ENCODE results near the gene SMARCA1.
"Not testable (repeated sequence)": the region's sequence is repeated elsewhere in the genome, so short reads cannot be mapped to it uniquely, and the experiment has no call there.

The SMARCA1 gene

DNA sequence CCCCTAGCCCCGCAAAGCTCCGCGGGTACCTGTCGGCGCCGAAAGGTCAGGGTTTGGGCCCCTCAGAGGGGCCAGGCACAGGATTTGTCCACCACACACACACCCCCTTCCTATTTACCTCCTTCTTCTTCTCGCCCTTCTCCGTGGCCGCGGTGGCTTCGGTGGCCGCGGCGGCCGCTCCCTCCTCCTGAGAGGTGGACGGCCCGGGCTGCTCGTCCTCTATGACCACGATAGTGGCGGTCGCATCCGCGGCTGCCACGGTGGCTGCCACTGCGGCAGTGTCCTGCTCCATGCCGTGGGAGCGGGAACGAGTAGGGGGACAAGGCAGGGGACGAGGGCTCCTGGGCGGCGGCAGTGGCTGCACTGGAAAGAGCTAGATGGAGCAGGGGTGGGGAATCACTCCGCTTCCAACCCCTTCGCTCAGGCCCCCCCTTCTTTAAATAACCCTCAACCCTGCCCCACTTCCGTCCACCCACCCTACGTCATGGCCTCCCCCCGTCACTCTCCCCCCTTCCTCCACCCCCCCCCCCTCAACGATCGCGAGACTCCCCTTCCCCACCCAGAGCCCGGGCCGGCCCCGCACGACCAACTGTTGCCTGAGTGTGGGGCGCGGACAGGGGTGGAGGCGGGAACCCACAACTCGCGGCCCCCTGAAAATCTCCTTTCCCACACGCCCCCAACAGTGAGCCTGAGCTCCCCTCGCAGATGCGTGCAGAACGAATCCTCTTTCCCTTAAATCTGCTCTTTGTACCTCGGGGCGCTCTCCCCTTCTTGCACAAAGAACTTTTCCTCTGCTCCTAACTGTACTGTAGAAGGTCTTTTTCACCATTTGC is at the start of gene SMARCA1:
TSS of gene SMARCA1 (minus strand) at position 412 of the 833 bp plus-strand sequence. CDS start at position 292, 120 bp downstream.
- H3K4me2 ChIP-seq: peak within 1 kb of the TSS; percentile 45
- peak within 1 kb of the TSS; percentile 64 for H3K4me3 ChIP-seq
- H3K9me3 ChIP-seq: peaks cover 8% of the 10 kb centered on the region; the same call in 1 of the 2 replicates
- no peaks in the 10 kb centered on the region; the same call in 1 of the 2 replicates for H4K20me1 ChIP-seq
- TF ChIP-seq Cebpa-rat (IDR thresholded peaks at IDR 0.05): no peak
- H3K4me1 ChIP-seq: no peaks in the 10 kb centered on the region
- H3K27ac ChIP-seq: no peak within 1 kb of the TSS
- H3K9ac ChIP-seq: no peak within 1 kb of the TSS
- no peaks in the 10 kb centered on the region for H3K36me3 ChIP-seq
- H3K27me3 ChIP-seq: peaks cover 44% of the 10 kb centered on the region

DNA sequence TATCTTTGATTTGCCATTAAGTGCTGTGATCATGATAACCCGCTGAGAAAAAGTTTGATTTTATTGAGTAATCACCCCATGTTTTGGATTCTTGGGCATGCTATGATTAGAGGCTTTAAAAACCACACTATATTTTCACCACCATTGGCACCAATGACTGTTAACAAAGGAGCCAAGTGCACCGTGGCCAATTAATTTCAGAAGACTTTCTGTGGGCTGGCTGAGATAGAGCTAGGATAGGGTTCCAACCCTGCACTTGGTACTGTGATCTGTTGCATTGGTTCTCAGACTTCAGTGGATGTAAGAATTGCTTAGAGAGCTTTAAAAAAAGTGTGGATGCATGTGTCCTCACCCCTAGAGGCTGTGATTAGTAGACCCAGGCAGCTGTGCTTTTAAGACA is 49.1 kb upstream of the SMARCA1 start:
- no peak overlapping the region for H3K9ac ChIP-seq
- H3K4me3 ChIP-seq: no peak overlapping the region
- H3K9me3 ChIP-seq: peaks cover 5% of the 10 kb centered on the region
- no peak for TF ChIP-seq Cebpa-rat (IDR thresholded peaks at IDR 0.05)
- no peaks in the 10 kb centered on the region for H3K4me1 ChIP-seq
- peaks cover 76% of the 10 kb centered on the region for H3K27me3 ChIP-seq
- no peak overlapping the region for H3K27ac ChIP-seq
- no peaks in the 10 kb centered on the region for H4K20me1 ChIP-seq
- H3K4me2 ChIP-seq: no peak overlapping the region
- H3K36me3 ChIP-seq: peaks cover 51% of the 10 kb centered on the region

GRCh38 chrX:129568349-129568748 is 45.1 kb upstream of the SMARCA1 start:
- H3K36me3 ChIP-seq: peaks cover 38% of the 10 kb centered on the region
- no peak overlapping the region for H3K4me3 ChIP-seq
- no peak overlapping the region for H3K4me2 ChIP-seq
- H3K9me3 ChIP-seq: 0 out of 2 replicates have a peak, but pooled peaks cover under 1% of the 10 kb centered on the region
- H3K4me1 ChIP-seq: peaks cover 6% of the 10 kb centered on the region; the same call in 1 of the 2 replicates
- H3K9ac ChIP-seq: no peak overlapping the region
- H3K27ac ChIP-seq: no peak overlapping the region
- no peaks in the 10 kb centered on the region for H4K20me1 ChIP-seq
- TF ChIP-seq Cebpa-rat (IDR thresholded peaks at IDR 0.05): no peak
- peaks cover 65% of the 10 kb centered on the region for H3K27me3 ChIP-seq

- no peak overlapping the region for H3K27ac ChIP-seq
- peaks cover 6% of the 10 kb centered on the region; the same call in 1 of the 2 replicates for H3K4me1 ChIP-seq
- H3K9ac ChIP-seq: no peak overlapping the region
- peaks cover 68% of the 10 kb centered on the region for H3K27me3 ChIP-seq
- peaks cover 46% of the 10 kb centered on the region for H3K36me3 ChIP-seq
- no peak overlapping the region for H3K4me3 ChIP-seq
- TF ChIP-seq Cebpa-rat (IDR thresholded peaks at IDR 0.05): no peak
- H4K20me1 ChIP-seq: no peaks in the 10 kb centered on the region
- no peaks in the 10 kb centered on the region for H3K9me3 ChIP-seq
- H3K4me2 ChIP-seq: no peak overlapping the region
Measured at GRCh38 chrX:129566073-129566472, 42.8 kb upstream of the SMARCA1 start.

DNA sequence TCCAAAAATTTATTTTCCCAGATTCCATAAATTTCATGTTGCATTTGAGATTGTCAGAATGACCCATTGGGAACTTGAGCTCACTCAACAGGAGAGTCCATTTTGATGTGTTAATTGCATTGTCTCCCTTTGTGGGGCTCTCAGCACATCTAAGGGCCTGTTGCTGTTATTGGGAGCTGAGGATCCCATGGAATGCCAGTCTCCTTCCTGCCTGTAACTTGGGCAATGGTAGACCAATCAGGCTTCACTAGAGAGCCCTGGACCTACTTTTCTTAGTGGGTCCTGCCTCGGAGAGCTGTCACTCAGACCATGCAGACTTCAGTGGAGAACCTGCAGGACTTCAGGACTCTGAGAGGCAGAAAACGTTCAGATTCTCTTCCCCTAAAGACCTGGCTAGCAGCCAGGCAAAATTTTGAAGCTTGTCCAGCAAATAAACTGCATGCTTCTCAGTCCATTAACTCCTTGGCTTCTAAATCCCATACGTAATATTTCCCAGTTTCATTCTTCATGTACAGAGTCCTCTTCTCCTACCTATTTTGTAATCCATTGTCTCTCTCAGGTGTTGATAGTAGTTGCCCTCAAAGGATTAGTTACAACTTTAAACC is 41.9 kb upstream of the SMARCA1 start:
- no peak overlapping the region for H3K4me3 ChIP-seq
- no peaks in the 10 kb centered on the region for H4K20me1 ChIP-seq

DNA sequence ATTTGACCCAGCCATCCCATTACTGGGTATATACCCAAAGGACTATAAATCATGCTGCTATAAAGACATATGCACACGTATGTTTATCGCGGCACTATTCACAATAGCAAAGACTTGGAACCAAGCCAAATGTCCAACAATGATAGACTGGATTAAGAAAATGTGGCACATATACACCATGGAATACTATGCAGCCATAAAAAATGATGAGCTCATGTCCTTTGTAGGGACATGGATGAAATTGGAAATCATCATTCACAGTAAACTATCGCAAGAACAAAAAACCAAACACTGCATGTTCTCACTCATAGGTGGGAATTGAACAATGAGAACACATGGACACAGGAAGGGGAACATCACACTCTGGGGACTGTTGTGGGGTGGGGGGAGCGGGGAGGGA is 41.1 kb upstream of the SMARCA1 start:
- not testable (repeated sequence) for H3K27ac ChIP-seq, H3K4me2 ChIP-seq, H4K20me1 ChIP-seq, H3K4me3 ChIP-seq, H3K9ac ChIP-seq, H3K9me3 ChIP-seq, H3K4me1 ChIP-seq
- peaks cover 45% of the 10 kb centered on the region for H3K36me3 ChIP-seq
- H3K27me3 ChIP-seq: peaks cover 72% of the 10 kb centered on the region

More for the DNA sequence above, 41.9 kb upstream of the SMARCA1 start:
- no peaks in the 10 kb centered on the region for H3K9me3 ChIP-seq
- peaks cover 71% of the 10 kb centered on the region for H3K27me3 ChIP-seq
- H3K4me1 ChIP-seq: peaks cover 6% of the 10 kb centered on the region; the same call in 1 of the 2 replicates
- no peak overlapping the region for H3K27ac ChIP-seq
- H3K9ac ChIP-seq: no peak overlapping the region
- H3K36me3 ChIP-seq: peaks cover 47% of the 10 kb centered on the region
- no peak overlapping the region for H3K4me2 ChIP-seq
- TF ChIP-seq Cebpa-rat (IDR thresholded peaks at IDR 0.05): no peak

- Histone ChIP-seq H3K4me1 (peaks cover 12% of the 10 kb centered on the region; the same call in 1 of the 2 replicates), H3K27ac (no peak overlapping the region), H3K36me3 (peaks cover 48% of the 10 kb centered on the region), H3K9ac (no peak overlapping the region), H3K9me3 (no peaks in the 10 kb centered on the region), H4K20me1 (no peaks in the 10 kb centered on the region), H3K4me3 (no peak overlapping the region), H3K27me3 (peaks cover 72% of the 10 kb centered on the region), H3K4me2 (no peak overlapping the region)
- TF ChIP-seq Cebpa-rat (IDR thresholded peaks at IDR 0.05): no peak
Measured at GRCh38 chrX:129561453-129561852, 38.2 kb upstream of the SMARCA1 start.

DNA sequence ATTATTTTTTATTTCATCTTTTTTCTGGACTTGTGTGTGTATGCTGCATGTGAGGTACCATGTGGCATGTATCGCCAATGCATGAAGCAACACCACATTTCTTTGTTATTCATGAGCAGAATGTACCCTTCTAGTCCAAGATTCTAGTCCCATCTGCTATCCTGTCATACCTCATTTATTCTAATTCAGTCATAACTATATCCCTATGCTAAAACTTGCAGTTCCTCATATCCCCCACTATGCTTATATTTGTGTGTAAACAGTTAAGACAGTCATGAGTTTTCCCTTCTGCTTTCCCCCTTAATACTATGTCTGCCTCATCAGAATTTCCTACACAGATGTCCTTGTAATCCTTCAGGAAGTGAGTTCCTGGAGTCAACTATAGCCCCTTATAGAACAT is 36.5 kb upstream of the SMARCA1 start:
- Histone ChIP-seq H3K4me2 (no peak overlapping the region), H3K9me3 (no peaks in the 10 kb centered on the region), H3K27ac (no peak overlapping the region), H3K36me3 (peaks cover 40% of the 10 kb centered on the region), H3K27me3 (peaks cover 73% of the 10 kb centered on the region), H3K9ac (no peak overlapping the region), H3K4me3 (no peak overlapping the region), H3K4me1 (peaks cover 6% of the 10 kb centered on the region; the same call in 1 of the 2 replicates), H4K20me1 (no peaks in the 10 kb centered on the region)
- no peak for TF ChIP-seq Cebpa-rat (IDR thresholded peaks at IDR 0.05)

- Histone ChIP-seq H3K9ac (no peak overlapping the region), H3K36me3 (peaks cover 36% of the 10 kb centered on the region)
- no peak for TF ChIP-seq Cebpa-rat (IDR thresholded peaks at IDR 0.05)
Measured at GRCh38 chrX:129557844-129558480, 34.7 kb upstream of the SMARCA1 start.

More at GRCh38 chrX:129557844-129558480, 34.7 kb upstream of the SMARCA1 start:
- Histone ChIP-seq H3K27ac (no peak overlapping the region), H3K4me2 (no peak overlapping the region), H3K9me3 (no peaks in the 10 kb centered on the region), H3K27me3 (peaks cover 87% of the 10 kb centered on the region), H3K4me3 (no peak overlapping the region), H3K4me1 (peaks cover 20% of the 10 kb centered on the region), H4K20me1 (no peaks in the 10 kb centered on the region)
